Prostate gland (tissue), 2 donors: ENCODE data around the gene GAREM2. TPM values are rescaled to one million over a fixed set of nuclear protein-coding genes. Genes with fewer than 3 reads are reported as not detected.

Experiments used
- DNase-seq: peaks from one replicate; pipeline ENCODE4 v3.0.0-alpha.2; 2019; ENCODE audit warnings: low spot score
- H3K27ac ChIP-seq, 2 donors: fragments of 200-600 bp; sonication (generic); 2 replicates each; pipeline ENCODE4 v1.5.1; 2017 to 2019
- H3K27me3 ChIP-seq: fragments of 200-600 bp; sonication (generic); replicated peaks from 2 replicates; pipeline ENCODE4 v1.5.1; 2019; ENCODE audit not compliant: insufficient read depth
- H3K36me3 ChIP-seq, 2 donors: fragments of 200-600 bp; sonication (generic); 1 replicate in 1 of 2; 2 replicates in 1 of 2; pipeline versions ENCODE4 v1.5.1 to v1.8.1; 2017 to 2019
- H3K4me1 ChIP-seq: fragments of 200-600 bp; sonication (generic); replicated peaks from 2 replicates; pipeline ENCODE4 v1.5.1; 2019
- H3K4me3 ChIP-seq, 2 donors: fragments of 200-600 bp; sonication (generic); 2 replicates each; pipeline ENCODE4 v1.5.1; 2017 to 2019
- H3K9me3 ChIP-seq: fragments of 200-600 bp; sonication (generic); 2 replicates; pipeline ENCODE4 v1.5.1; 2017
- CTCF ChIP-seq, 4 experiments: fragments of 200-600 bp in 2 of 4; fragments of 450-650 bp in 2 of 4; sonication (generic) in 2 of 4; IDR thresholded peaks; 1 replicate in 3 of 4; 2 replicates in 1 of 4; pipeline ENCODE4 v1.5.1; 2016 to 2019; ENCODE audit warnings: antibody characterized with exemption in 4 of 4, mild to moderate bottlenecking in 2 of 4, moderate library complexity in 2 of 4
- POLR2A ChIP-seq: fragments of 450-650 bp; IDR thresholded peaks from one replicate; pipeline ENCODE4 v1.6.1; 2016; ENCODE audit warnings: antibody characterized with exemption, mild to moderate bottlenecking
- POLR2AphosphoS5 ChIP-seq: sonication (generic); formaldehyde crosslinking; IDR thresholded peaks from one replicate; pipeline ENCODE4 v1.6.1; 2017; ENCODE audit warnings: antibody characterized with exemption
- WGBS: methylation state at CpG from one replicate; pipeline ENCODE4 v1.1.5; 2018; 5-methylcytosine and 5-hydroxymethylcytosine counted together
- intact Hi-C: fragments of 100-400 bp; cut with DNase I; formaldehyde crosslinking; loops from one replicate; pipeline ENCODE4 v1.14.2; 2022
- total RNA-seq, 2 donors: library from RNA; depleted of rRNA; stranded (reverse); fragments of >200 nt; gene quantifications; one replicate each; pipeline ENCODE4 v1.1.0, GENCODE V29; 2016

The GAREM2 gene
- total RNA-seq, 2 donors from 2014 or later, result 3.5 TPM

- no peak overlapping the region for H3K27ac ChIP-seq
- no peaks in the 10 kb centered on the region for H3K4me1 ChIP-seq
- H3K27me3 ChIP-seq, result no peaks in the 10 kb centered on the region
- H3K9me3 ChIP-seq, result no peaks in the 10 kb centered on the region
- intact Hi-C loops, result no loop called here
- peaks cover 5 to 10% of the 10 kb centered on the region in 2 donors for H3K36me3 ChIP-seq
- TF ChIP-seq CTCF (IDR thresholded peaks at IDR 0.05), result no peak
- TF ChIP-seq POLR2AphosphoS5, result no peak
- no peak for TF ChIP-seq POLR2A
- WGBS, result 77% methylated on average over 20 of the region's 20 CpGs
- no peak overlapping the region for H3K4me3 ChIP-seq
- DNase-seq, result no peak
Measured at GRCh38 chr2:26191316-26192159, 18.6 kb downstream of the GAREM2 start.

- peaks cover 5 to 10% of the 10 kb centered on the region in 2 donors for H3K36me3 ChIP-seq
- no peak for DNase-seq
- H3K4me3 ChIP-seq, result no peak overlapping the region
- no peak for TF ChIP-seq POLR2A
- TF ChIP-seq CTCF (IDR thresholded peaks at IDR 0.05), result no peak
- no peak for TF ChIP-seq POLR2AphosphoS5
- 93% methylated on average over 10 of the region's 10 CpGs for WGBS
- intact Hi-C loops, result no loop called here
- H3K4me1 ChIP-seq, result no peaks in the 10 kb centered on the region
- no peak overlapping the region for H3K27ac ChIP-seq
- no peaks in the 10 kb centered on the region for H3K9me3 ChIP-seq
- H3K27me3 ChIP-seq, result no peaks in the 10 kb centered on the region
Measured at GRCh38 chr2:26193578-26194231, 20.8 kb downstream of the GAREM2 start.

- DNase-seq, result no peak
- 39% methylated on average over 12 of the region's 12 CpGs for WGBS
- Histone ChIP-seq H3K4me3 (no peak overlapping the region), H3K27ac (no peak overlapping the region), H3K4me1 (no peaks in the 10 kb centered on the region), H3K27me3 (no peaks in the 10 kb centered on the region), H3K9me3 (no peaks in the 10 kb centered on the region), H3K36me3 (peaks cover 5 to 10% of the 10 kb centered on the region in 2 donors)
- intact Hi-C loops, result no loop called here
- TF ChIP-seq CTCF (IDR thresholded peaks at IDR 0.05) (no peak), POLR2AphosphoS5 (no peak), POLR2A (no peak)
Measured at GRCh38 chr2:26195040-26195984, 22.4 kb downstream of the GAREM2 start.

GRCh38 chr2:26196683-26197418 is 24.0 kb downstream of the GAREM2 start:
- H3K4me1 ChIP-seq, result no peaks in the 10 kb centered on the region
- H3K36me3 ChIP-seq, result peaks cover 2 to 10% of the 10 kb centered on the region in 2 donors
- no peak for DNase-seq
- H3K9me3 ChIP-seq, result no peaks in the 10 kb centered on the region
- intact Hi-C loops, result no loop called here
- no peak for TF ChIP-seq CTCF (IDR thresholded peaks at IDR 0.05)
- no peak for TF ChIP-seq POLR2AphosphoS5
- TF ChIP-seq POLR2A, result no peak
- H3K27me3 ChIP-seq, result no peaks in the 10 kb centered on the region
- 86% methylated on average over 9 of the region's 9 CpGs for WGBS
- no peak overlapping the region for H3K27ac ChIP-seq
- no peak overlapping the region for H3K4me3 ChIP-seq
